22Rv1 (cell line): ENCODE data around the gene MINDY2.

ENCODE experiments used
- ZFX ChIP-seq: fragments of 450-650 bp; IDR thresholded peaks from 2 replicates; pipeline ENCODE4 v1.6.1; 2017; ENCODE audit warnings: antibody characterized with exemption, borderline replicate concordance
- TF ChIP-seq, protein P1 (sequence below): fragments of 450-650 bp; IDR thresholded peaks from 2 replicates; pipeline ENCODE4 v1.5.1; 2017; ENCODE audit warnings: mild to moderate bottlenecking

DNA sequence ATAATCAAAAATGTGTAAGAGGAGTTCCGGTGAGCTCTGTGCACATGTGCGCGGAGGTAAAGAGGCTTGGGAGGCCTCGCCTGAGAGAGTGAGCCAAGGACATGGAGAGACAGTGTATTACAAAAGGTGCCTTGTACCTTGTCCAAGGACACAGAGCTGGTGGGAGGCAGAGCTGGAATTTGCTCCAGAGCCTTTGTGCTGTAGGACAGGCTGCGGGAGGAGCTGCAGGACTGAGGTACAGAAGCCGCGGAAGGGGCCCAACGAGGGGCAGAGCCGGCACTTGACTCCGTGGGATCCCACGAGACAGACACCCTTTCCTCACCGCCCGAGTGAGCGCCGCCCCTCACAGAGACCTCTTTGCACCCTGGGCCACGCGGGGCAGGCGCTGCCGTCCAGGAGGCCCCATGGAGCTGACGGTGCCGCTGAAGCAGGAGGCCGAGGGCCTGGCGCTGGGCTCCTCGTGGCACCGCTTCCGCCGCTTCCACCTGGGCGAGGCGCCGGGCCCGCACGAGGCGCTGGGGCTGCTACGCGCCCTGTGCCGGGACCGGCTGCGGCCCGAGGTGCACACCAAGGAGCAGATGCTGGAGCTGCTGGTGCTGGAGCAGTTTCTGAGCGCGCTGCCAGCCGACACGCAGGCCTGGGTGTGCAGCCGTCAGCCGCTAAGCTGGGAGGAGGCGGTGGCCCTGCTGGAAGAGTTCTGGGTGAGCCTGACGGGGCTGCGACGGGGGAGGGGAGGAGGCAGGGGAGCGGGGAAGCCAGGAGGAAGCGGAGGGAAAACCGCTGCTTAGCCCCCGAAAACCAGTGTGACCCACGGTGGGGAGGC, 93.7 kb downstream of the MINDY2 start:
- TF ChIP-seq, protein P1, sequence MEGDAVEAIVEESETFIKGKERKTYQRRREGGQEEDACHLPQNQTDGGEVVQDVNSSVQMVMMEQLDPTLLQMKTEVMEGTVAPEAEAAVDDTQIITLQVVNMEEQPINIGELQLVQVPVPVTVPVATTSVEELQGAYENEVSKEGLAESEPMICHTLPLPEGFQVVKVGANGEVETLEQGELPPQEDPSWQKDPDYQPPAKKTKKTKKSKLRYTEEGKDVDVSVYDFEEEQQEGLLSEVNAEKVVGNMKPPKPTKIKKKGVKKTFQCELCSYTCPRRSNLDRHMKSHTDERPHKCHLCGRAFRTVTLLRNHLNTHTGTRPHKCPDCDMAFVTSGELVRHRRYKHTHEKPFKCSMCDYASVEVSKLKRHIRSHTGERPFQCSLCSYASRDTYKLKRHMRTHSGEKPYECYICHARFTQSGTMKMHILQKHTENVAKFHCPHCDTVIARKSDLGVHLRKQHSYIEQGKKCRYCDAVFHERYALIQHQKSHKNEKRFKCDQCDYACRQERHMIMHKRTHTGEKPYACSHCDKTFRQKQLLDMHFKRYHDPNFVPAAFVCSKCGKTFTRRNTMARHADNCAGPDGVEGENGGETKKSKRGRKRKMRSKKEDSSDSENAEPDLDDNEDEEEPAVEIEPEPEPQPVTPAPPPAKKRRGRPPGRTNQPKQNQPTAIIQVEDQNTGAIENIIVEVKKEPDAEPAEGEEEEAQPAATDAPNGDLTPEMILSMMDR = no peak
- no peak for TF ChIP-seq ZFX
